Stimulated activated CD8-positive, alpha-beta memory T cell treated with anti-CD3 and anti-CD28 coated beads, Interleukin-4, amount 100 ng/mL, for 4 hours (primary cell): ENCODE results near the gene OTOS.

Experiments used
- DNase-seq, 2 donors: peaks; one replicate each; pipeline ENCODE4 v3.0.0-alpha.2; 2020; ENCODE audit warnings: low read depth in 2 of 2, low spot score in 1 of 2

OTOS gene

GRCh38 chr2:240168041-240168440 is 27.6 kb upstream of the OTOS start:
- no peak for DNase-seq

DNA sequence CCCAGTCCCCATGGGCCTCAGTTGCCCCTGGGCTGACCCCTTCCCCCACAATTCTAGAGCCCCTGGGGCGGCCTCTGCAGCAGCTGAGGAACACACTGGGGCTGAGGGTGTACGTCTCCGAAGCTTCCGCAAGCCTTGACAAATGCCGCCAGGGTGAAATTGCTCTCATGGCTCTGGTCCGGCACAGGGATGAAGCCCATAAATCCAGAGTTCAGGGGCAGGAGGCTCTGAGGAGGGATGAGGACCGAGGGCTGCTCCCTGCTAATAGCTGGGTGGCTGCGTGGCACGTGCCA is 27.1 kb upstream of the OTOS start:
- DNase-seq = no peak

- no peak for DNase-seq
These were observed 26.5 kb upstream of the OTOS start for GRCh38 chr2:240166761-240167587.

DNA sequence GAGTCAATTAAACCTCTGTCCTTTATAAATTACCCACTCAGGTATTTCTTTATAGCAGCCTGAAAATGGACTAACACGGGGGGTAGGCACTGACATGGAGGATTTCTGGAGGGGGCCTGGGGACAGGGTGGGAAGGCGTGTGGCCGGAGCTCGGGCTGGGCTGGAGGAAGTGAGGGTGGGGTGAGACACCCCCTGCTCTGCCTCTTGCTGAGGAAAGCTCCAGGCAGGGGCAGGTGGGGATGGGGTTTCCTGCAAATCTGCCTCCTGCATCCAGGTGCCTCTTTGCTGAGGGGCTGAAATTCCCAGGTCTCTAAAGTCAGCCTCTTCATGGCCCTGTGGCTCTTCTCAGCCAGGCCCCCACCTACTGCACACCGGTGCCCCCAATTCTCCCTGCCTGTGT is 25.7 kb upstream of the OTOS start:
- DNase-seq = no peak

DNA sequence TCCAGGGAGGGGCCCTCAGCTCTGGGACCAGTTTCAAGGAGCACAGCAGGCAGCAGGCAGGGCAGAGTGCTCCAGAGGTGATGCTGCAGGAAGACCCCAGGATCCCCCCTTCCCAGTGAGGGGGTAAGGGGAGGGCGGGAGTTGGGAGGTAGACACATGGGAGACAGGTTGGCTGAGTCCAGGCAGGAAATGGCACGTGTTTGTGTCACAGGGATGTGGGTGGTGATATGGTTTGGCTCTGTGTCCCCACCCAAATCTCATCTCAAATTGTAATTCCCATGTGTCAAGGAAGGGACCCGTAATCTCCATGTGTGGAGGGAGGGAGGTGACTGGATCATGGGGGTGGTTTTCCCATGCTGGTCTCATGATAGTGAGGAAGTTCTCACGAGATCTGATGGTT is 25.2 kb upstream of the OTOS start:
- DNase-seq = no peak

GRCh38 chr2:240165034-240165433 is 24.6 kb upstream of the OTOS start:
- DNase-seq = no peak

DNA sequence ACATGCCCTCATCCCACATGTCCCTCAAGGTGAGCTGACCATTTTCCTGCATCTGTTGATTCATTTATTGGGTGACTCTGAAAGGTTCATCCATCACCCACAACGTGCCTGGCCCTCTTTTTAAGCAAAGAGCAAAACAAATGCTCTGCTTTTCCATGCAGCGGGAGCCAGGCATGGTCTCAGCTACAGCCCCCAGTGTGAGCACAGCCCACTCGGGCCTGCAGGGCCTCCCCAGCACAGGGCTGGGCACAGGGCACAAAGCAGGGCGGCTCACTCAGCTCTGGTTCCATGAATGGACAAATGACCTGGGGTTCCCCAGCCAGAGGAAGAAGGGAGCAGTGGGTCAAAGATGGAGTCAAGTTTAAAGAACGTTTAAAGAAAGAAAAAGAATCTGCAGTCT is 24.1 kb upstream of the OTOS start:
- DNase-seq = no peak

DNA sequence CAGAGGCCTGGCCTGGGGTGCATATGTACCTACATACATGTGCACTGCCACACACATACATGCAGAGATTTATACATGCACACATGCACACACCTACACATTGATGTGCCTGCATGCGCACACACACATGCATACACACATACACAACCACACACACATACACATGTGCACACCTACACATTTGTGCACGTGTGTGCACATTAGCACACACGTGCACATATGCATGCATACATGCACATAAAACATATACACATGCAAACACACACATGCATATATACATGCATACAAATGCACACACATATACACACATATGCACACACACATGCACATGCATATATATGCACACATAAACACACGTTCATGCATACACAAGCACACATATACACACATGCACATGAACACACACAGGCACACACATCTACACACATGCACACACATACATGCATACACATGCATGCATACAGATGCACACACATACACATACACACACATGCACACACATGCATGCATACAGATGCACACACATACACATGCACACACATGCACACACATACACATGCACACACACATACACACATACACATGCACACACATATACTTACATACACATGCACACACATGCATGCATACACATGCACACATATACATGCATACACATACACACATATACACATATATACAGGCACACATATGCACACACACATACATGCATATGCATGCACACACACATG is 23.6 kb upstream of the OTOS start:
- DNase-seq = no peak

GRCh38 chr2:240162939-240163714 is 22.7 kb upstream of the OTOS start:
- DNase-seq = no peak

DNA sequence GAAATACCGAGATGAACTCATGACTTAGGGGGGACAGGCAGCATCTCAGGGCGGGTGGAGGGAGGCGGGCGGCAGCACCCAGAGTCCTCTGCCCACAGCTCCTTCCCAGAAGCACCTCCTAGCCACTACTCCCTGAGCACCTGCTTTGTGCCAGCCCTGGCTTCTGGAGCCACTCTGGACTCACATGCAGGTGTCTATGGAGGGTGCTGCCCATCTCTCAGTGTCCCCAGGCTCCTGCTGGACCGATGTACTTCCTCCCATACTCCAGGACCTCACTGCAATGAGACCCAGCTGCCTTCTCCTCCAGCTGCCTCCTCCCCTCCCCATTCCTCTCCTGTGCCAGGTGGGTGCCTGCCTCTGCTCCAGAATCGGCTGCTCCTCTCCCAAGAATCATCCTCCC is 22.1 kb upstream of the OTOS start:
- DNase-seq = no peak

GRCh38 chr2:240162032-240162431 is 21.6 kb upstream of the OTOS start:
- DNase-seq = no peak

DNA sequence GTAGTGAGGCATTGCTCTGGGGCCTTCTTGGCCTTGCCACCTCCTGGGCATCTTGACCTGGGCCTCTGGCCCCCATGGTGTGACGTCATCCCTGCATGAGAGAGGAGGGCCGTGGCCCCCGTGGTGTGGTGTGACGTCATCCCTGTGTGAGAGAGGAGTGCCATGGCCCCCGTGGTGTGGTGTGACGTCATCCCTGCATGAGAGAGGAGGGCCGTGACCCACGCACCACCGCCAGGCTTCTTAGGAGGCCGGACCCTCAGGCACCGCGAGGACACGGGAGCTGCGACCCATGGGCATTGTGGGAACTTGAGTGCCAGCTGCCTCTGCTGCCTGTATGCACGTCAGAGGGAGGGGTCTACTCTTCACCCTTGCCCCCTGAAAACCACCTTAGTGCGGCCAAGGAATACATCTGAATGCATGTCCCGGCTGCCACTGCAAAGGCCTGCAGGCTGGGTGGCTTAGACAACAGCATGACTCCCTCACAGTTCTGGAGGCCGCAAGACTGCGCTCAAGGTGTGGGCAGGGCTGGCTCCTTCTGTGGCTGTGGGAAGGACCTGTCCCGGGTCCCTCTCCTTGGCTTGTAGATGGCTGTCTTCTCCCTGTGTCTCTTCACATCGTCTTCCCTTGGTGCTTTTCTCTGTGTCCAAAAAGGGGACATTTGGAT is 20.8 kb upstream of the OTOS start:
- no peak for DNase-seq

DNA sequence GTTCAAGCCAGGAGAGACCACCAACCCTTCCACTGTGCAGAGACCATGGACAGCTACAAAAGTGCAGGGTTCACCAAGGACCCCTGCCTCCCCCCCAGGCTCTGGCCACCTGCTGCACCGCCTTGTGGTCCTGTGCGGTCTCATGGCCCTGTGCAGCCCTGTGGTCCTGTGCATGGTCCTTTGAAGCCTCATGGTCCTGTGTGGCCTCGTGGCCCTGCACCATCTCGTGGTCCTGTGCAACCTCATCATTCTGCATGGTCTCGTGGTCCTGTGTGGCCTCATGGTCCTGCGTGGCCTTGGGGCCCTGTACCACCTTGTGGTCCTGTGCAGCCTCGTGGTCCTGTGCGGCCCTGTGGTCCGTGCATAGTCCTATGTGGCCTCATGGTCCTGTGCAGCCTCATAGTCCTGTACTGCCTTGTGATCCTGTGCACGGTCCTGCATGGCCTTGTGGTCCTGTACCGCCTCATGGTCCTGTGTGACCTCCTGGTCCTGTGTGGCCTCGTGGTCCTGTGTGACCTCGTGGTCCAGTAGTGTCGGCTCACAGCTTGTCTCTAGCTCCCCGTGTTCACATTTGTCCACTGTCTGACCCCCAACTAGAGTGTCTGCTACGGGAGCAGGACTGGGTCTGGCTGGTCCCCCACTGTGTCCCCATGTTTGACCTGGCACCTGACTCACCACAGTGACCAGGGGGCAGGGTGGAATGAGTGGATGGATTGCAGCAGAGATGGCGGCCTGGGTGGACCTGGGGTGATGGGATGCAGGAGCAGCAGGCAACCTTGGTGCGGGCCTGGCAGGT is 20.0 kb upstream of the OTOS start:
- no peak for DNase-seq

- no peak for DNase-seq
These were observed 18.9 kb upstream of the OTOS start for GRCh38 chr2:240159251-240159839.

GRCh38 chr2:240157147-240157470 is 16.7 kb upstream of the OTOS start:
- no peak for DNase-seq

DNA sequence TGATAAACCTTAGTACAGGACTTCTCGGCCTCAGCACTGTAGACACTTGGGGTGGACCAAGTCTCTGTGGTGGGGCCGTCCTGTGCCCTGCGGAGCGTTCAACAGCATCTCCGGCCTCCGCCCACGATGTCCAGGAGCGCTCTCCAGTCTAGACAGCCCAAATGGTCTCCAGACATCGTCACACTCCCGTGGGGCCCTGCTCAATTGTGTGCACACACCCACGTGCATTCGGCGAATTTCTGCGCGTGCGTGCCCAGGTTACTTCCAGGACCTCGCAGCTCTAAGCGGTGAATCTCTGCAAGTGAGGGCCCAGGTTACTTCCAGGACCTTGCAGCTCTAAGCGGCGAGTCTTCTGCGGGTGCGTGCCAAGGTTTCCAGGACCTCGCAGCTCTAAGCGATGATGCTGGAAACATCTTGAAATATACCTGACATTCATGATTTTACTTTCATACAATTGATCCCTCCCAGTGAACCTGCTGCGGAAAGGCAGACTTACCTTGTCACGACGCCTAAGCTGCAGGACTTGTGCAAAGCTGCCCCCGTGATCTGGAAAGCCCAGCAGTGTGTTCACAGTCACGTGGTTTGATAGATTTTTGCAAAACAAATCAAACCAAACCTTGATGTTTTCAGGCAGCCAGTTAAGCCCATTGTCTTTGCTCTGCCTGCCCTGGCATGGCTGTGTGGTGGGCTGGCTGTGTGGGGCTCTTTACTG is 16.1 kb upstream of the OTOS start:
- DNase-seq = no peak

DNA sequence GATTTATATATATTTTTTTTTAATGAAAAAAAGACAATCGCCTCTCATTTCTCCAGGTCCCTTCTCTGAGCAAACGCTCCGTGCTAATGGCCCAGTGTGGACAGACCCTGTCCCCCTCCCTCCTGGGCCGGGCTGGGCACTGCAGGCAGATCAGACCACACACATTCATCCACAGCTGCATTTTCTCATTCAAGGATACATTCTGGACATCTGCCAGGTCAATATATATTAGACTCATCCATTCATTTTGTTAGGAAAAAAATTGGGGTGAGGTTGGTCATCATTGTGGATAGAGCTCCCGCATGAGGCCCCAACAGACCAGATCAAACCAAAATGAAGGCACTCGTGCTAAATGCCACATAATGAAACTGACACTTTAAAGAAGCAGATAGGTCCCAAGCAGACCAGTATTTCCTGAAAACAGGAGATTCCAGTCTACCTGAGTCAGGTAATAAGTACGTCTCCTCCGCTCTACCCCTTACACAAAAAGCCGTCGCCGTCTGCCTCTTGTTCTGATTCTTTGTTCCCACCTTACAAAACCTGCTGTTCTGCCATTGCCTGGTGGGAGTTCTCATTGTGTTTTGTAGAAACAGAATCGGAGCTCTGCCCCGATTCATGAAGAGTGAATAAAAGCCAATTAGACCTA is 15.4 kb upstream of the OTOS start:
- DNase-seq = no peak

DNA sequence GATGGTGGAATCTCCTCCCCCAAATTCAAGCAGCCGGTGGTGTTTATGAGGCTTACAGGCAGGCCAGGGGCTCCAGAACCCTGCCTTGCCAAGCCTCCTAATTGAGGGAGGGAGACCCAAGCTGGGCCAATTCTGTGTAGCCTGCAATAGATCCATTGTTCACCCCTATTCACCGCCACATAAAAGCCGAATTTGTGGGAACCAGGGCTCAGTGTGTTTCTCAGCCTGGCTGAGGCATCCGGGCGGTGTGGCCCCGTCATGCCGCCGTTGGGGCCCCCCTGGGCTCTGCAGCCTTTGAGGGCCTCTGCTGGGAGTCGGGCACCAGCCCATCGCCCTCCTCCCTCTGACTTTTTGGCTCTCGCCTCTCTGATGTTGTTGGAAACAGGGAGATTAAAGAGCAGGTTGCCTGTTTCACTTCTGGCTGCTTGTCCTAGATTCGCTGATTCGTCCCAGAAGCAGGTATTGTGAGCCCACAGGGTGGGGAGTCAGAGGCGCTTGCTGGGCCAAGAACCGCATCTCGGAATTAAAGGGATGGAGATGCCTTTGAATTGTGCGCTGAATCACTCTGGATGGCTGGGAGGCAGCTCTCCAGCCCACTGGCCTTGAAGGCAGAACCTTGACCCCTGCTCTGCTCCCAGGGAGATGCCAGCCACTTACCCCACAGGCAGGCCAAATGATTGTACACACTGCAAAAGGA is 14.7 kb upstream of the OTOS start:
- DNase-seq = no peak

- no peak for DNase-seq
These were observed 14.1 kb upstream of the OTOS start for GRCh38 chr2:240154606-240155005.
